Calu3 (cell line): Measurements from ENCODE around the gene WFDC2. TPM values are rescaled to one million over a fixed set of nuclear protein-coding genes. Genes with fewer than 3 reads are reported as not detected.
A peak's percentile ranks its signal among the peaks of the same experiment; 100 is the strongest.

Source experiments
- BruUV-seq: library from RNA; stranded (reverse); fragments of 400-500 nt; replicated peaks from 2 replicates; lab custom pipeline; 2021; lab: Mats Ljungman, UMichigan
- CTCF ChIA-PET: fragments of 300-600 bp; sonication (Branson Sonifier 250); formaldehyde crosslinking; loops from one replicate; lab custom pipeline; 2022; ENCODE audit warnings: antibody characterized with exemption; lab: Charles Lee
- DNase-seq: peaks from one replicate; pipeline ENCODE4 v3.0.0; 2022
- H3K27ac Mint-ChIP-seq: one replicate; pipeline ENCODE4 v1.8.0; 2022; ENCODE audit warnings: mixed read lengths; ENCODE audit not compliant: unreplicated experiment
- H3K27me3 Mint-ChIP-seq: one replicate; pipeline ENCODE4 v1.8.0; 2022; ENCODE audit warnings: mixed read lengths; ENCODE audit not compliant: unreplicated experiment
- H3K36me3 Mint-ChIP-seq: one replicate; pipeline ENCODE4 v1.8.0; 2022; ENCODE audit warnings: mild to moderate bottlenecking, moderate library complexity, mixed read lengths; ENCODE audit not compliant: insufficient read depth, unreplicated experiment
- H3K4me1 Mint-ChIP-seq: one replicate; pipeline ENCODE4 v1.8.0; 2022; ENCODE audit warnings: mild to moderate bottlenecking, low read depth, mixed read lengths; ENCODE audit not compliant: unreplicated experiment
- H3K4me3 Mint-ChIP-seq: one replicate; pipeline ENCODE4 v1.8.0; 2022; ENCODE audit warnings: mild to moderate bottlenecking, low read depth, moderate library complexity, mixed read lengths; ENCODE audit not compliant: unreplicated experiment
- H3K9me3 Mint-ChIP-seq: one replicate; pipeline ENCODE4 v1.8.0; 2022; ENCODE audit warnings: low read depth, mixed read lengths; ENCODE audit not compliant: unreplicated experiment
- CTCF ChIP-seq: fragments of 200-600 bp; IDR thresholded peaks from one replicate; pipeline ENCODE4 v1.8.0; 2022; ENCODE audit warnings: antibody characterized with exemption; ENCODE audit not compliant: unreplicated experiment
- intact Hi-C: fragments of 100-400 bp; cut with micrococcal nuclease; formaldehyde crosslinking; loops from one replicate; pipeline ENCODE4 v1.10.0; 2022; ENCODE audit not compliant: unreplicated experiment
- total RNA-seq: library from RNA; stranded (reverse); gene quantifications from 2 replicates; pipeline ENCODE4 v1.2.3, GENCODE V29; 2022

The WFDC2 gene
- total RNA-seq, 1 experiment from 2014 or later: 295 TPM

- TF ChIP-seq CTCF: no peak
- H3K27ac Mint-ChIP-seq: peak overlapping the region; percentile 37
Observed at GRCh38 chr20:45506398-45506797, 36.8 kb downstream of the WFDC2 start.

GRCh38 chr20:45507011-45507820 is 37.7 kb downstream of the WFDC2 start:
- no peaks in the 10 kb centered on the region for H3K27me3 Mint-ChIP-seq
- TF ChIP-seq CTCF: no peak
- H3K27ac Mint-ChIP-seq: peak overlapping the region; percentile 25
- H3K4me1 Mint-ChIP-seq: peaks cover 46% of the 10 kb centered on the region
- peaks cover 4% of the 10 kb centered on the region for H3K36me3 Mint-ChIP-seq
- TSS peak; percentile 72 for BruUV-seq
- H3K9me3 Mint-ChIP-seq: peaks cover 5% of the 10 kb centered on the region
- H3K4me3 Mint-ChIP-seq: no peak overlapping the region
- intact Hi-C loops: no loop called here
- DNase-seq: no peak
- CTCF ChIA-PET: interaction anchor here (0.7 to 1.5 kb wide), 2 partner anchors 11 kb away, joined by 3 to 4 read pairs; no protein-coding TSS in a partner anchor

More at GRCh38 chr20:45506398-45506797, 36.8 kb downstream of the WFDC2 start:
- no peak for DNase-seq
- Mint-ChIP-seq H3K4me1 (peaks cover 51% of the 10 kb centered on the region), H3K27me3 (no peaks in the 10 kb centered on the region), H3K36me3 (peaks cover 4% of the 10 kb centered on the region), H3K9me3 (peaks cover 3% of the 10 kb centered on the region), H3K4me3 (no peak overlapping the region)
- intact Hi-C loops: no loop called here
- CTCF ChIA-PET: interaction anchor here (1.3 to 1.5 kb wide), 2 partner anchors 10 to 12 kb away, joined by 3 to 4 read pairs; no protein-coding TSS in a partner anchor
- BruUV-seq: no TSS peak

- peaks cover 4% of the 10 kb centered on the region for H3K36me3 Mint-ChIP-seq
- CTCF ChIA-PET: interaction anchor here (0.7 kb wide), 2 partner anchors 10 to 187 kb away, joined by 4 read pairs; no protein-coding TSS in a partner anchor
- no peak overlapping the region for H3K4me3 Mint-ChIP-seq
- H3K4me1 Mint-ChIP-seq: peaks cover 46% of the 10 kb centered on the region
- intact Hi-C loops: no loop called here
- no peaks in the 10 kb centered on the region for H3K27me3 Mint-ChIP-seq
- peak; percentile 65 for DNase-seq
- no peak for TF ChIP-seq CTCF
- no TSS peak for BruUV-seq
- peak overlapping the region; percentile 25 for H3K27ac Mint-ChIP-seq
- H3K9me3 Mint-ChIP-seq: peaks cover 5% of the 10 kb centered on the region
Observed at GRCh38 chr20:45508068-45508886, 38.7 kb downstream of the WFDC2 start.

- Mint-ChIP-seq H3K27me3 (no peaks in the 10 kb centered on the region), H3K4me1 (peaks cover 46% of the 10 kb centered on the region), H3K9me3 (peaks cover 5% of the 10 kb centered on the region), H3K4me3 (no peak overlapping the region), H3K36me3 (peaks cover 4% of the 10 kb centered on the region), H3K27ac (no peak overlapping the region)
- CTCF ChIA-PET: interaction anchor here (0.7 to 1.4 kb wide), 2 partner anchors 9 to 187 kb away, joined by 4 to 5 read pairs; no protein-coding TSS in a partner anchor
- no peak for TF ChIP-seq CTCF
- no peak for DNase-seq
- intact Hi-C loops: no loop called here
- BruUV-seq: no TSS peak
Observed at GRCh38 chr20:45509091-45509490, 39.5 kb downstream of the WFDC2 start.
